Effector CD8-positive, alpha-beta T cell (primary cell): ENCODE measurements around the gene PRM1.
"Not testable (repeated sequence)": the region's sequence is repeated elsewhere in the genome, so short reads cannot be mapped to it uniquely, and the experiment has no call there.

Experiments used
- DNase-seq: peaks from one replicate; lab custom pipeline; 2025; lab: John Stamatoyannopoulos, UW

Gene PRM1

DNA sequence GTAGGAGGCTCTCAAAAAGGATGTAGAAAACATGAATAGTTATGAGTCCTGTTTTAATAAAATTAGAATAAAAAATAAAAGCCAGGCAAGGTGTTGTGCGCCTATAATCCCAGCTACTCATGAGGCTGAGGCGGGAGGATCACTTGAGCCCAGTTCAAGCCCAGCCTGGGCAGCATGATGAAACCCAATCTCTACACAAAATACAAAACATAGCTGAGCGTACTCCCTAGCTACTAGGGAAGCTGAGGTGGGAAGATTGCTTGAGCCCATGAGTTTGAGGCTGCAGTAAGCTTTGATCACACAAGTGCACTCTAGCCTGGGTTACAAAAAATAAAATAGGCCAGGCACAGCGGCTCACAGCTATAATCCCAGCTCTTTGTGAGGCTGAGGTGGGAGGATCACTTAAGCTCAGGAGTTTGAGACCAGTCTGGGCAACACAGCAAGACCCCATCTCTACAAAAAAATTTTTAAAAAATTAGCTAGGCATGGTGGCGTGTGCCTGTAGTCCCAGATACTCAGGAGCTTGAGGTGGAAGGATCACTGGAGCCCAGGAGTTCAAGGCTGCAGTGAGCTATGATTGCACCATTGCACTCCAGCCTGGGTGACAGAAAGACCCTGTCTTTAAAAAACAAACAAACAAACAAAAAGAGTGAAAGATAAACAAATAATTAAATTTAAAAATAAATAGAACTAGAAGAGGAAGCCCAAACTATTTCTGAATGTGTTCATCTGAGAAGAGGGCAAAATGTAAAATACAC is 17.2 kb upstream of the PRM1 start:
- DNase-seq: no peak

- peak; percentile 27 for DNase-seq
Measured at GRCh38 chr16:11297492-11298142, 16.5 kb upstream of the PRM1 start.

- no peak for DNase-seq
Measured at GRCh38 chr16:11296706-11297491, 15.8 kb upstream of the PRM1 start.

DNA sequence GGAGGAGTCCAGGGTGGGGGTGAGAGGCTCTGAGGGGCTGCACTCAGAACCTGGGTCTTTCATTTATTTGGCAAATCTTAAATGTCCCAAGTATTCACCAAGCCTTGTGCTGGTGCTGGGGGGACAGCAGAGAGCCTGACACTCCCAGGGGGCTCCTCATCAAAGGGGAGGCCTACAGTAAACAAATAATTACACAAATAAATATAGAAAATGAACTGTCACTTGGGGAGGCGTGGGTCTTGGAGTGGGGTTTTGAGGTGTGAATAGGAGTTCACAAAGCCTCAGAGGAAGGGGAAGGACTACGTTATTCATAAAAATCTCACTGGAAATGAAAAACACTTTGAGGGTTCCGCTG is 15.2 kb upstream of the PRM1 start:
- DNase-seq: no peak

GRCh38 chr16:11295672-11296071 is 14.5 kb upstream of the PRM1 start:
- no peak for DNase-seq

DNA sequence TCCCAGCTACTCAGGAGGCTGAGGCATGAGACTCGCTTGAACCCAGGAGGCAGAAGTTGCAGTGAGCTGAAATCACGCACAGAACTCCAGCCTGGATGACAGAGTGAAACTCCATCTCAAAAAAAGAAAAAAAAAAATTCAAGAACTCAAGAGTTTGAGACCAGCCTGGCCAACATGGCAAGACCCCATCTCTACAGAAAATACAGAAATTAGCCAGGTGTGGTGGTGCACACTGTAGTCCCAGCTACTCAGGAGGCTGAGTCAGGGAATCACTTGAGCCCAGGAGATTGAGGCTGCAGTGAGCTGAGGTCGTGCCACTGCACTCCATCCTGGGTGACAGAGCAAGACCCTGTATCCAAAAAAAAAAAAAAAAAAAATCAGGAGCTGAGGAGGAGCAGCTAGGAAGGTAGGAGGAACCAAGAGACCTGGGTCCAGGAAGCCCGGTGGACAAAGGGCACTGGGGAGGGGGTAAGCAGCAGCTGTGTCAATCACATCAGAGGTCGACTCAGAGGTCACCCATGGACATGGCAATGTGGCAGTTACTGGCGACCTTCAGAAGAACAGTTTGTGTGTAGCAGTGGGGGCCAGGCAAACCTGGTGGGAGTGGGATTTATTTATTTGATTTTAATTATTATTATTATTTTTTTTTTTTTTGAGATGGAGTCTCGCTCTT is 11.1 kb upstream of the PRM1 start:
- no peak for DNase-seq

- DNase-seq: no peak
Measured at GRCh38 chr16:11291091-11291703, 10.1 kb upstream of the PRM1 start.

GRCh38 chr16:11290102-11290893 is 9.2 kb upstream of the PRM1 start:
- no peak for DNase-seq

- not testable (repeated sequence) for DNase-seq
Measured at GRCh38 chr16:11289696-11290095, 8.6 kb upstream of the PRM1 start.

GRCh38 chr16:11289202-11289601 is 8.1 kb upstream of the PRM1 start:
- no peak for DNase-seq

GRCh38 chr16:11285842-11286241 is 4.7 kb upstream of the PRM1 start:
- DNase-seq: no peak

GRCh38 chr16:11283820-11284248 is 2.7 kb upstream of the PRM1 start:
- no peak for DNase-seq

DNA sequence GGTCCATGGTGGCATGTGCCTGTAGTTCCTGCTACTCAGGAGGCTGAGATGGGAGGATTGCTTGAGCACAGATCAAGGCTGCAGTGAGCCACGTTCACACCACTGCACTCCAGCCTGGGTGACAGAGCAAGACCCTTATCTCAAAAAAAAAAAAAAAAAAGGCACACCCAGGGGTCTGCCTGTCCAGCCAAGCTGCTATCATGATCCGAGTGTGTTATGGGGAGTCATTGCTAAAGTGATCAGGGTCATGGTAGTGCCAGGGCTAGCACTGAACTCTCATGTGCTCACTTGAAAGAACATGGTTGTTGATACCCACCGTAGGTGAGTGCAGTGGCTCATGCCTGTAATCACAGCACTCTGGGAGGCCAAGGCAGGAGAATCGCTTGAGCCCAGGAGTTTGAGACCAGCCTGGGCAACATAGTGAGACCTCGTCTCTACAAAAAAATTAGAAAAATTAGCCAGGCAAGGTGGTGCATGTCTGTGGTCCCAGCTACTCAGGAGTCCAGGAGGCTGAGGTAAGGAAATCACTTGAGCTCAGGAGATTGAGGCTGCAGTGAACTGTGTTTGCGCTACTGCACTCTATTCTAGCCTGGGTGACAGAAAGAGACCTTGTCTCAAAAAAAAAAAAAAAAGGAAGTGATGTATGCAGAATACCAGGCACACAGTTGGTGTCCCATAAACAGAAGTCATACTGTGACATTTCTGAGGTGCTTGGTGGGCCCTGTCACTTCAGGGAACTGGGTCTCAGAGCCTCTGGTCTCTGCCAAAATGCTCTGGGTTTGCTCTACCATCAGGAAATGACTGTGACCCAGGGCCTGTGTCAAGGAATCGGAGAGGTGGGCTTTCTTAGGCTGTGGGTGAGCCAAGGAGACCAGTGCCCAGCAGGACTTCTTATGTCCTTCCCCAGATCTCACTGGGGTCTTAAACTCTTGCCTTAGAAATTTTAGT is 2.2 kb downstream of the PRM1 start:
- DNase-seq: no peak

- no peak for DNase-seq
Measured at GRCh38 chr16:11277607-11278337, 3.4 kb downstream of the PRM1 start.

GRCh38 chr16:11276896-11277593 is 4.1 kb downstream of the PRM1 start:
- no peak for DNase-seq

DNA sequence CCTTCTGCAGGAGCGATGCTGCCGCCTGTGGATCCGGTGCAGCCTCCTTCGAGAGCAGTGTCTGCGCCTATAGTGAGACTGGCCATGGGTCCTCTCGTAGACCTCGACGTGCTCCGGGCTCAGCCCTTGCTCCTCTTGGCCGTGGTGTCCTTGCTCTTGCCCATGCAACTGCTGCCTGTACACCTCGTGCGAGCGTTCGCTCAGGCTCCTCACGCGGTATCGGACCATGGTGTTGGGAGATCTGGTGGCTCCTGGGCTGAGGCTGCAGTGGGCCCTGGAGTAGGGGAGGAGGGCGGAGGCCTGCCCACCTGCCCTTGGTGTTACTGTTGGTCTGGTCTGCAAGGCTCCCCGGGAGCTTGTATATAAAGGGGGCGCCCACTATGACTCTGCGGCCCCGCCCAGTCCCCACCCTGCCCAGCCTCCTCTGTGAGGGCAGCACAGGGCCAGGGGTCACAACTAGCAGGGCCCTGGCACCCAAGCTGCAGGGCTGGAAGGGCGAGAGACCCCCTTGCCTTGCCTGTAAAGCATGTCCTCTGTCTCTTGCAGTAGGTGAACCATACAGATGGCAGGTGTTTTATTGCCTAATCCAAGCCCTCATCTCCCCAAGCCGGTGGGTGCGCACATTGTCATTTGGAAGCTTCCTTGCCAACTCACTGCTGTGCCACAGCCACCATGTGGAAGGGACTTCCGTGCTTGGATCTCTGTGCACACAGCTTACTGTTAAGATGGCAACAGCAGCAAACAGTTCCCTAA is 4.8 kb downstream of the PRM1 start, which contains the start of gene PRM2:
Gene PRM2 (minus strand): TSS at position 338 of the 753 bp plus-strand sequence. CDS start 110 bp downstream, at position 228.
- DNase-seq: no peak

GRCh38 chr16:11274964-11275363 is 6.2 kb downstream of the PRM1 start:
- DNase-seq: no peak
